Measurements from ENCODE around the gene CCR3.

DNA sequence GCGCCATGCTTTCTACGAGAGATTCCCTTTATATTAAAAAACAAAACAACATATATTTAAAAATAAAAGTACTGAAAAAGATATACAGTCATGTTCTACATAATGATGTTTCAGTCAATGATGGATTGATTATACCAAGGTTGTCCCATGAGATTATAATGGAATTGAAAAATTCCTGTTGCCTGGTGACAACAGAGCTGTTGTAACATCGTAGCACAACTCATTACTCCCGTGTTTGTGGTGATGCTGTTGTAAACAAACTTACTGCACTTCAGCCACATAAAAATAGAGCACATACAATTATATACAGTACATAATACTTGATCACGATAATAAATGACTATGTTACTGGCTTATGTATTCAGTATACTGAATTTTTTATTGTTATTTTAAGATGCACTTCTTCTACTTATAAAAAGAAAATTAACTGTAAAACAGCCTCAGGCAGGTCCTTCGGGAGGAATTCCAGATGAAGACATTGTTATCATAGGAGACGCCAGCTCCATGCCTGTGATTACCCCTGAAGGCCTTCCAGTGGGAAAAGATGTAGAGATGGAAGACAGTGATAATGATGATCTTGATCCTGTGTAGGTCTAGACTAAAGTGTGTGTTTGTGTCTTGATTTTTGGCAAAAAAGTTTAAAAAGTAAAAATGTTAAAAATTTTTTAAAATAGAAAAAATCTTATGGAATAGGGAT is 45.9 kb upstream of the CCR3 start:
- TF ChIP-seq, protein P1, sequence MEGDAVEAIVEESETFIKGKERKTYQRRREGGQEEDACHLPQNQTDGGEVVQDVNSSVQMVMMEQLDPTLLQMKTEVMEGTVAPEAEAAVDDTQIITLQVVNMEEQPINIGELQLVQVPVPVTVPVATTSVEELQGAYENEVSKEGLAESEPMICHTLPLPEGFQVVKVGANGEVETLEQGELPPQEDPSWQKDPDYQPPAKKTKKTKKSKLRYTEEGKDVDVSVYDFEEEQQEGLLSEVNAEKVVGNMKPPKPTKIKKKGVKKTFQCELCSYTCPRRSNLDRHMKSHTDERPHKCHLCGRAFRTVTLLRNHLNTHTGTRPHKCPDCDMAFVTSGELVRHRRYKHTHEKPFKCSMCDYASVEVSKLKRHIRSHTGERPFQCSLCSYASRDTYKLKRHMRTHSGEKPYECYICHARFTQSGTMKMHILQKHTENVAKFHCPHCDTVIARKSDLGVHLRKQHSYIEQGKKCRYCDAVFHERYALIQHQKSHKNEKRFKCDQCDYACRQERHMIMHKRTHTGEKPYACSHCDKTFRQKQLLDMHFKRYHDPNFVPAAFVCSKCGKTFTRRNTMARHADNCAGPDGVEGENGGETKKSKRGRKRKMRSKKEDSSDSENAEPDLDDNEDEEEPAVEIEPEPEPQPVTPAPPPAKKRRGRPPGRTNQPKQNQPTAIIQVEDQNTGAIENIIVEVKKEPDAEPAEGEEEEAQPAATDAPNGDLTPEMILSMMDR (IDR thresholded peaks at IDR 0.05), result no peak
- TF ChIP-seq POLR2A (IDR thresholded peaks at IDR 0.05), result no peak
